ENCODE data around the gene EML3.

Gene EML3

DNA sequence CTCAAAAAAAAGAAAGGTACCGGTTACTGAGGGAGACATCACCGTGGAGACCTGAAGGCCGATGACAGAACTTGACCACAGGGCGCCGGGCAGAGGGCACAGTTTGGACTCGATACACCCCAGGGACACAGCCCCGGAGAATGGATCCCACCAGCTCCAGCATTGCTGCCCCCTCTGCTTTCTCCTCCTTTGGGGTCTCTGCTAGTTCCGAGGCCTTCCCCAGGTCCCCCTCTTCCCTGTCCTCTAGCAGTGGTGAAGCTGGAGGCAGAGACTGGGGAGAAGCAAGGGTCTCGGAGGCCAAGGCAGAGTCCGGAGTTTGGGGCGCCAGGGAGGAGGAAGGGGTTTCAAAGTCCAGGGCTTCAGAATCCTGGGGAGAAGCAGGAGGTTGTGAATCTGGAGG, 34.0 kb downstream of the EML3 start:
- ChIA-PET CTCF (interaction anchor here (0.8 to 1.2 kb wide), 3 partner anchors 14 to 35 kb away, joined by 3 to 4 read pairs (median 4); no protein-coding TSS in a partner anchor), POLR2A (interaction anchor here (0.7 to 3.0 kb wide), 2 partner anchors 13 to 178 kb away, joined by 3 to 16 read pairs; partner anchors contain the start of gene TUT1)
- no peak for DNase-seq (ENCODE audit: low read depth, low spot score)
- TF ChIP-seq CTCF (IDR thresholded peaks at IDR 0.05; ENCODE audit: insufficient read depth, low read length, missing control alignments) = no peak
- H3K4me3 ChIP-seq (ENCODE audit: low read depth, low read length) = no peak overlapping the region

DNA sequence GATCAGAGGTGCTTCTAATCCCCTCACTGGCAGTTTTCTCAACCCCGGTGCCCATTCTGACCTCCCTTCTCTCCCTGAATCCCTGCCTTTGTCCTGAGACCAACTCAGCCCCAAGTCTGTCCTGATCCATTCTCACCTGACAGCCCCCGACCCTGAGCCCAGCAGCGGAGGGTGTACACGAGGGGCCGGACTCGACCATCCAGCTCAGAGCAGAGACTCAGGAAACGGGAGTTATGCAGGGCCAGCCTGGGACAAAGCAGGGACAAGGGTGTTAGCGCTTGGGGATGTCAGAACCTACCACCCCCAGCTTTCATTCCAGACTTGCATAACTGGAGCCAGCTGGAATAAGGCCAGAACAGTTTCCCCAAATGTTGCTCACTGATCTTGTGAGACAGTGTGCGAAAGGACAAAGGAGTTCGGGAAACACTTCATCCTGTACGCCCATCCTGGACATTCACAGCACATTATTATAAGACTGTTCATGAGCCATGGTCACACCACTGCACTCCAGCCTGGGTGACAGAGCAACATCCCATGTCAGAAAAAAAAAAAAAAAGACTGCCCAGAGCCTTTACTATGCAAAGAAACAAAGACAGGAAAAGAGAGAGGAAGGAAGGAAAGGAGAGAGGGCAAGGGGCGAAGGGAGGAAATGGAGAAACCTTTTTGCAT, 35.4 kb downstream of the EML3 start:
- ChIA-PET POLR2A (interaction anchor here (1.0 kb wide), 1 partner anchor 14 kb away, joined by 7 read pairs; the partner anchor contains the start of gene TUT1), CTCF (interaction anchor here (1.0 to 1.6 kb wide), 3 partner anchors 16 to 183 kb away, joined by 3 to 8 read pairs (median 7); no protein-coding TSS in a partner anchor)
- no peak for TF ChIP-seq CTCF (IDR thresholded peaks at IDR 0.05; ENCODE audit: insufficient read depth, low read length, missing control alignments)
- DNase-seq (ENCODE audit: low read depth, low spot score) = no peak
- H3K4me3 ChIP-seq (ENCODE audit: low read depth, low read length) = no peak overlapping the region

GRCh38 chr11:62575837-62576236, 36.7 kb downstream of the EML3 start:
- no peak for DNase-seq (ENCODE audit: low read depth, low spot score)
- TF ChIP-seq CTCF (IDR thresholded peaks at IDR 0.05; ENCODE audit: insufficient read depth, low read length, missing control alignments) = no peak
- ChIA-PET POLR2A (interaction anchor here (2.3 kb wide), 1 partner anchor 90 kb away, joined by 16 read pairs; the partner anchor contains the start of genes C11orf98 and CSKMT), CTCF (interaction anchor here (1.3 to 1.5 kb wide), 2 partner anchors 9 to 33 kb away, joined by 5 to 6 read pairs; no protein-coding TSS in a partner anchor)
- H3K4me3 ChIP-seq (ENCODE audit: low read depth, low read length) = peak overlapping the region; percentile 81

GRCh38 chr11:62575156-62575555, 37.4 kb downstream of the EML3 start:
- TF ChIP-seq CTCF (IDR thresholded peaks at IDR 0.05; ENCODE audit: insufficient read depth, low read length, missing control alignments) = no peak
- ChIA-PET POLR2A (interaction anchor here (0.9 to 2.4 kb wide), 6 partner anchors 17 to 174 kb away, joined by 3 to 65 read pairs (median 14); partner anchors contain the start of genes AHNAK, C11orf98, CSKMT and GANAB), CTCF (interaction anchor here (0.7 to 2.1 kb wide), 7 partner anchors 9 to 151 kb away, joined by 3 to 15 read pairs (median 5); partner anchors contain the start of genes LBHD1 and UQCC3)
- DNase-seq (ENCODE audit: low read depth, low spot score) = no peak
- peak overlapping the region; percentile 81 for H3K4me3 ChIP-seq (ENCODE audit: low read depth, low read length)

GRCh38 chr11:62574363-62575071, 38.1 kb downstream of the EML3 start:
- no peak for TF ChIP-seq CTCF (IDR thresholded peaks at IDR 0.05; ENCODE audit: insufficient read depth, low read length, missing control alignments)
- ChIA-PET POLR2A (interaction anchor here (0.6 to 2.4 kb wide), 28 partner anchors 8 to 279 kb away, joined by 3 to 65 read pairs (median 5); partner anchors contain the start of genes AHNAK, C11orf98, CSKMT and GANAB), CTCF (interaction anchor here (0.7 to 2.1 kb wide), 15 partner anchors 9 to 179 kb away, joined by 3 to 15 read pairs (median 4); partner anchors contain the start of genes LBHD1 and UQCC3)
- H3K4me3 ChIP-seq (ENCODE audit: low read depth, low read length) = peak overlapping the region; percentile 81
- DNase-seq (ENCODE audit: low read depth, low spot score) = no peak

Measured in AG04449 (cell line).